ENCODE results near the gene COPS6.

- TF ChIP-seq CTCF (IDR thresholded peaks at IDR 0.05), result no peak
- TF ChIP-seq POLR2A (IDR thresholded peaks at IDR 0.05), result no peak
These were observed 39.3 kb downstream of the COPS6 start for GRCh38 chr7:100127866-100128636.

Measured in thyroid gland (tissue), 4 donors.